Naive B cell (primary cell): ENCODE data around the gene LHFPL2. TPM values are rescaled to one million over a fixed set of nuclear protein-coding genes. Genes with fewer than 3 reads are reported as not detected.

Source experiments
- ATAC-seq, 2 donors: fragments of 150-1000 bp; cut with Tn5 transposase; 2 replicates each; pipeline ENCODE4 v1.10.0; 2021; ENCODE audit warnings: low read depth in 2 of 2, mild to moderate bottlenecking in 2 of 2, moderate library complexity in 2 of 2
- DNase-seq: peaks from one replicate; pipeline ENCODE4 v3.0.0; 2022
- H3K27ac Mint-ChIP-seq, 6 donors: one replicate each; pipeline ENCODE4 v1.8.0; 2020 to 2022; ENCODE audit warnings: mild to moderate bottlenecking in 6 of 6, mixed read lengths in 6 of 6, moderate library complexity in 5 of 6, inconsistent platforms in 2 of 6
- H3K27me3 Mint-ChIP-seq, 3 donors: one replicate each; pipeline ENCODE4 v1.8.0; 2021 to 2022; ENCODE audit warnings: mixed read lengths in 3 of 3, mild to moderate bottlenecking in 1 of 3
- H3K36me3 Mint-ChIP-seq, 2 donors: one replicate each; pipeline ENCODE4 v1.8.0; 2020 to 2022; ENCODE audit warnings: mixed read lengths in 2 of 2, inconsistent platforms in 1 of 2, mild to moderate bottlenecking in 1 of 2
- H3K4me1 Mint-ChIP-seq, 3 donors: one replicate each; pipeline ENCODE4 v1.8.0; 2020 to 2022; ENCODE audit warnings: mixed read lengths in 3 of 3, inconsistent platforms in 1 of 3, mild to moderate bottlenecking in 1 of 3, moderate library complexity in 1 of 3
- H3K4me3 Mint-ChIP-seq, 8 donors: one replicate each; pipeline ENCODE4 v1.8.0; 2020 to 2022; ENCODE audit warnings: mild to moderate bottlenecking in 8 of 8, mixed read lengths in 8 of 8, moderate library complexity in 8 of 8, inconsistent platforms in 2 of 8
- H3K9me3 Mint-ChIP-seq, 7 donors: one replicate each; pipeline ENCODE4 v1.8.0; 2020 to 2022; ENCODE audit warnings: mixed read lengths in 7 of 7, mild to moderate bottlenecking in 5 of 7, inconsistent platforms in 2 of 7, moderate library complexity in 1 of 7
- polyA plus RNA-seq, 6 donors: library from polyadenylated mRNA; unstranded; fragments of 300-500 nt; fragmentation: Illumina TruSeq; gene quantifications; one replicate each; pipeline ENCODE4 v1.2.3, GENCODE V29; 2021; ENCODE audit warnings: low read depth in 6 of 6

LHFPL2 gene
- polyA plus RNA-seq, 6 donors from 2014 or later = 8.1 to 15.0 (median 12.3) TPM

- H3K4me3 Mint-ChIP-seq = peak overlapping the region; percentile 79 to 95 (median 92)
- H3K4me1 Mint-ChIP-seq = peaks cover 17 to 44% (median 31%) of the 10 kb centered on the region in 3 donors
- peak in 1 of 2 donors; percentile 6 for ATAC-seq
- H3K27ac Mint-ChIP-seq = peak overlapping the region; percentile 14 to 91 (median 80)
- H3K36me3 Mint-ChIP-seq = peaks cover 0 to 11% of the 10 kb centered on the region in 2 donors
- no peak for DNase-seq
- no peaks in the 10 kb centered on the region for H3K9me3 Mint-ChIP-seq
- H3K27me3 Mint-ChIP-seq = no peaks in the 10 kb centered on the region
Measured at GRCh38 chr5:78647351-78647818, 1.2 kb downstream of the LHFPL2 start.

DNA sequence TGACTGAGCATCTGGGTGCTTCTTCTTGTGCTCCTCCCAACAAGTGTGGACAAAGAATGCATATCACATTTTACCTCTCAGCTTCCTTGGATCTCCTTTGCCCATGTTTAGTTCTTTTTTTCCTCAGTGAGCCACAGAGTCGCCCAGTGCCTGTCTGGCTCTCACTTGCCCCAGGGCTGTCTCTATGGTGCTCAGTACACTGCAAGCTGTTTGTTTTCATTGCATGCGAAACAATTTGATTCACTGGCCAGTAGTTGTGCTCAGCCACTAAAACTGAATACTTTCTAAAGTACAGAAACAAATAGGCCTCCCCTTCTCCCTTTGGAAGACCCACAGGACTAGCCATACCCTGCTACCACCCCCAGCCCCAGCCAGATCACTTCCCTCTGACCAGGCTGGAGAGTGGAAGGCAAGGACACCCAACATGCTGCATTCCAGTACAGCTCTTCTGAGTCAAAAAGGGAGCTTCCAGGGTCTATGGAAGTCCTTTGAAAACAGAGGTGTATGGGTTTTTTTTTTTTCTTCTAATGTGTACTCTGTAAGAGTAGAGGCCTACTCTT, 3.8 kb downstream of the LHFPL2 start:
- H3K27me3 Mint-ChIP-seq = no peaks in the 10 kb centered on the region
- H3K36me3 Mint-ChIP-seq = peaks cover 0 to 11% of the 10 kb centered on the region in 2 donors
- H3K4me1 Mint-ChIP-seq = peaks cover 28 to 54% (median 52%) of the 10 kb centered on the region in 3 donors
- peak overlapping the region in 1 of 6 donors; percentile 29 for H3K27ac Mint-ChIP-seq
- H3K9me3 Mint-ChIP-seq = no peaks in the 10 kb centered on the region
- DNase-seq (no peak), ATAC-seq (no peak)
- no peak overlapping the region for H3K4me3 Mint-ChIP-seq

- no peak for ATAC-seq
- H3K27me3 Mint-ChIP-seq = no peaks in the 10 kb centered on the region
- H3K4me3 Mint-ChIP-seq = no peak overlapping the region
- no peaks in the 10 kb centered on the region for H3K9me3 Mint-ChIP-seq
- peak overlapping the region in 2 of 6 donors; percentile 10 to 33 for H3K27ac Mint-ChIP-seq
- peaks cover 25 to 51% (median 49%) of the 10 kb centered on the region in 3 donors for H3K4me1 Mint-ChIP-seq
- peaks cover 0 to 13% of the 10 kb centered on the region in 2 donors for H3K36me3 Mint-ChIP-seq
- no peak for DNase-seq
Measured at GRCh38 chr5:78644129-78644528, 4.4 kb downstream of the LHFPL2 start.

- Mint-ChIP-seq H3K27me3 (no peaks in the 10 kb centered on the region), H3K4me1 (peaks cover 25 to 52% (median 49%) of the 10 kb centered on the region in 3 donors), H3K4me3 (no peak overlapping the region)
Measured at GRCh38 chr5:78642701-78643100, 5.9 kb downstream of the LHFPL2 start.

GRCh38 chr5:78640662-78641474, 7.7 kb downstream of the LHFPL2 start:
- Mint-ChIP-seq H3K27ac (peak overlapping the region in 1 of 6 donors; percentile 11), H3K4me1 (peaks cover 28 to 43% (median 39%) of the 10 kb centered on the region in 3 donors), H3K36me3 (peaks cover 8 to 11% of the 10 kb centered on the region in 2 donors), H3K9me3 (peaks cover 0 to 2% (median 0%) of the 10 kb centered on the region in 7 donors), H3K27me3 (no peaks in the 10 kb centered on the region), H3K4me3 (no peak overlapping the region)
- no peak for ATAC-seq
- DNase-seq = no peak

More at GRCh38 chr5:78642701-78643100, 5.9 kb downstream of the LHFPL2 start:
- DNase-seq (no peak), ATAC-seq (no peak)
- peak overlapping the region in 2 of 6 donors; percentile 2 to 7 for H3K27ac Mint-ChIP-seq
- peaks cover 0 to 15% of the 10 kb centered on the region in 2 donors for H3K36me3 Mint-ChIP-seq
- H3K9me3 Mint-ChIP-seq = no peaks in the 10 kb centered on the region

DNA sequence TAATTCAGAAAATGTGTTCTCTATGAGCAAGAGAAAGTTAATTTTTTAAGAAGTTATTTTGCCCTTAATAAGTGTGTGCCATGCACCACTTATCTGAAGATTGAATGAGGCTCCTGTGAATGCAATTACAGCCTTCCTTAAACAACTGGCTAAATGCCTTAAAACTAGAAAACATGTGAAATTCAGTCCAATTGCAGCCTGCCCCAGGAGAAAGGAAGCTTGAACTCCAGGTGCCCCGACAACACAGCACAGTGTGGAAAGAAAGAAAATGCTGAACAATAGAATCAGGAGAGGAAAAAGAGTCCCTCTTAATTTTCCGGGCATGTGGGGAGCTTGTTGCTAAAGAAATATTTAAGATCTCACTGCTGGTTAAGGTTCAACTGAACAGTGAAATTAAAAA, 8.8 kb downstream of the LHFPL2 start:
- Mint-ChIP-seq H3K9me3 (peaks cover 0 to 2% (median 0%) of the 10 kb centered on the region in 7 donors), H3K27me3 (no peaks in the 10 kb centered on the region), H3K36me3 (peaks cover 8 to 11% of the 10 kb centered on the region in 2 donors), H3K27ac (no peak overlapping the region), H3K4me3 (no peak overlapping the region), H3K4me1 (peaks cover 29 to 44% (median 37%) of the 10 kb centered on the region in 3 donors)
- ATAC-seq (no peak), DNase-seq (no peak)

DNA sequence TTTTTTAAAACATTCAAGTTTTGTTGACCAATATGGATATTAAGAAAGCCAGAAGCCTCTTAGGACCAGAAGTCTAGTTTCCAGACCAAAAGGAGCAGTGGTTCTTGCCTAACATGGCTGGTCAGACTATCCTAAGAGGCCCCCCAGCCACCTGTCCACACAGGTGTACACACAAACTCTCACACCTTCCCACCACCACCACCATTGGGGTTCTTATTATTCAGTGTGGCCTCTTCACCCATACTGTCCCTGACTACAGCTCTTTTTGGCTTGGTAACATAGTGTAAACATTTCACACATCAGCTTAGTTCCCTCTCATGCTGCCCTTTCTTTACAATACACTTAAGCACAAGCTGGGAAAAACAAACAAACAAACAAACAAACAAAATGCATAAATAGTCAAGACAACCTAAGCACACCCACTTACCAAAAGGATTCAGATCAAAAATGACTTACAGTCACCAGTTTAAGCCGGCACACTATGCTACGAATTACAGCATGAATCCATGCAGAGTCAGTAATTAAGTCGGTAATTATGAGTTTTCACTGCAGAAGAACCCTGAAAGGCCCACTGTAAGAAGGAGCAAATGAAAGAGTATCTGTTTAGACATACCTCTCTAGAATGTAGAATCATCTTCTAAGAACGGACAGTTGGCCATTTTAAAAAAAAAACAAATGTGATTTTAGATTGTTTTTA, 9.5 kb downstream of the LHFPL2 start:
- Mint-ChIP-seq H3K4me3 (no peak overlapping the region), H3K9me3 (peaks cover 0 to 2% (median 0%) of the 10 kb centered on the region in 7 donors)

GRCh38 chr5:78638423-78638822, 10.1 kb downstream of the LHFPL2 start:
- Mint-ChIP-seq H3K27me3 (no peaks in the 10 kb centered on the region), H3K4me3 (no peak overlapping the region), H3K36me3 (peaks cover 4 to 8% of the 10 kb centered on the region in 2 donors), H3K27ac (no peak overlapping the region), H3K4me1 (peaks cover 36 to 50% (median 41%) of the 10 kb centered on the region in 3 donors), H3K9me3 (peaks cover 0 to 2% (median 0%) of the 10 kb centered on the region in 7 donors)
- DNase-seq (no peak), ATAC-seq (no peak)

More for the DNA sequence above, 9.5 kb downstream of the LHFPL2 start:
- peaks cover 36 to 48% (median 37%) of the 10 kb centered on the region in 3 donors for H3K4me1 Mint-ChIP-seq
- ATAC-seq = no peak
- H3K27me3 Mint-ChIP-seq = no peaks in the 10 kb centered on the region
- H3K36me3 Mint-ChIP-seq = peaks cover 4 to 8% of the 10 kb centered on the region in 2 donors
- DNase-seq = no peak
- peak overlapping the region in 1 of 6 donors; percentile 27 for H3K27ac Mint-ChIP-seq

DNA sequence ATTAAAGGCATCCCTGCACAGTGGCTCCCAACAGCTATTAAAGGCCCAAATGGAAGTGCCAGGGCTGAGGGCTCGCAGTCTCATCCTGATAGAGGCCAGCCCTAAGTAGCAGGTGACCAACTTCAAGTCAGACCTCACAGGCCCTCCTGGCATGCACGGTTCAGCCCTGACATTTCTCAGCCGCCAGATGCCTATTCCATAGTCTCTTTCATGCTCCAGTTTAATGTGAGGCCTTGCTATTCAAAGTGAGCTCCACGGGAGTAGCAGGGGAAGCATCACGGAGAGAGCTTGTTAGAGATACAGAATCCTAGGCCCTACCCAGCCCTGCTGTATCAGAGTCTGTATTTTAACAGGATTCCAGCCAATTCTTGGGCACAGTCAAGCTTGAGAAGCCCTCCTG, 11.1 kb downstream of the LHFPL2 start:
- ATAC-seq (no peak), DNase-seq (no peak)
- no peak overlapping the region for H3K27ac Mint-ChIP-seq
- no peak overlapping the region for H3K4me3 Mint-ChIP-seq
- H3K36me3 Mint-ChIP-seq = peaks cover 4 to 9% of the 10 kb centered on the region in 2 donors
- H3K27me3 Mint-ChIP-seq = no peaks in the 10 kb centered on the region
- peaks cover 0 to 2% (median 0%) of the 10 kb centered on the region in 7 donors for H3K9me3 Mint-ChIP-seq
- peaks cover 33 to 47% (median 42%) of the 10 kb centered on the region in 3 donors for H3K4me1 Mint-ChIP-seq

GRCh38 chr5:78636682-78637081, 11.9 kb downstream of the LHFPL2 start:
- peaks cover 8 to 16% of the 10 kb centered on the region in 2 donors for H3K36me3 Mint-ChIP-seq
- H3K9me3 Mint-ChIP-seq = peaks cover 0 to 2% (median 0%) of the 10 kb centered on the region in 7 donors
- DNase-seq (no peak), ATAC-seq (no peak)
- no peak overlapping the region for H3K27ac Mint-ChIP-seq
- no peak overlapping the region for H3K4me3 Mint-ChIP-seq
- no peaks in the 10 kb centered on the region for H3K27me3 Mint-ChIP-seq
- H3K4me1 Mint-ChIP-seq = peaks cover 28 to 42% (median 37%) of the 10 kb centered on the region in 3 donors

GRCh38 chr5:78634634-78635033, 13.9 kb downstream of the LHFPL2 start:
- H3K9me3 Mint-ChIP-seq = peaks cover 0 to 2% (median 0%) of the 10 kb centered on the region in 7 donors
- no peaks in the 10 kb centered on the region for H3K27me3 Mint-ChIP-seq
- ATAC-seq = no peak
- H3K36me3 Mint-ChIP-seq = peaks cover 15 to 16% of the 10 kb centered on the region in 2 donors
- H3K4me3 Mint-ChIP-seq = no peak overlapping the region
- no peak for DNase-seq
- peak overlapping the region in 1 of 6 donors; percentile 56 for H3K27ac Mint-ChIP-seq
- H3K4me1 Mint-ChIP-seq = peaks cover 20 to 34% (median 26%) of the 10 kb centered on the region in 3 donors

DNA sequence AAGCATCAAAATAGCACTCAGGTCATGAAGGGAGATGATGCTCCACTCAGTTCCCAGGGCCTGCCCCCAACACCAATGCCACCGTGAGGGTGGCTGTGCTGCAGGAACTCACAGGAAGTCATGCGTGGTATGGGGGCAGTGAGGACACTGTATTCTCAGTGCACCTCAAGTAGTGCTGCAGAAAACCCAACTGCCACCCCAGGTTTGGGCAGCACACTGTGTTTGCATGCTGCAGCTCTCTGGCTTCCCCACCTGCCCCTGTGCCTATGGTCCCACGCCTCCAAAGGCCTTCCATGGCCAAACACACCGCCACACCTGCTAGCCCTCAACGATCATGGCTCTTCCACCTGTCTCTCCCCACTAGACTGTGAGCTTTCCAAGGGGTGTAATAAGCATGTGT, 14.3 kb downstream of the LHFPL2 start:
- Mint-ChIP-seq H3K4me1 (peaks cover 20 to 38% (median 29%) of the 10 kb centered on the region in 3 donors), H3K4me3 (no peak overlapping the region), H3K9me3 (peaks cover 0 to 2% (median 0%) of the 10 kb centered on the region in 7 donors), H3K36me3 (peaks cover 14 to 16% of the 10 kb centered on the region in 2 donors), H3K27me3 (no peaks in the 10 kb centered on the region), H3K27ac (peak overlapping the region in 1 of 6 donors; percentile 56)
- ATAC-seq (no peak), DNase-seq (no peak)

GRCh38 chr5:78633700-78634099, 14.9 kb downstream of the LHFPL2 start:
- Mint-ChIP-seq H3K4me3 (no peak overlapping the region), H3K4me1 (peaks cover 22 to 43% (median 32%) of the 10 kb centered on the region in 3 donors), H3K27ac (no peak overlapping the region), H3K27me3 (no peaks in the 10 kb centered on the region), H3K9me3 (peaks cover 0 to 2% (median 0%) of the 10 kb centered on the region in 7 donors), H3K36me3 (peaks cover 10 to 16% of the 10 kb centered on the region in 2 donors)
- ATAC-seq = no peak
- DNase-seq = no peak
